HG02571 (cell line): ENCODE measurements around the gene HS3ST2.
"Not testable (repeated sequence)": the region's sequence is repeated elsewhere in the genome, so short reads cannot be mapped to it uniquely, and the experiment has no call there.

Experiments used
- ATAC-seq: cut with Tn5 transposase; IDR thresholded peaks from one replicate; pipeline ENCODE4 v1.9.1; 2021; ENCODE audit warnings: mild to moderate bottlenecking, moderate library complexity; ENCODE audit not compliant: unreplicated experiment

Gene HS3ST2

GRCh38 chr16:22928882-22929435 lies 115.0 kb downstream of the HS3ST2 start:
- no peak for ATAC-seq

- no peak for ATAC-seq
These were observed 115.5 kb downstream of the HS3ST2 start for GRCh38 chr16:22929461-22929860.

- ATAC-seq = no peak
These were observed 118.2 kb downstream of the HS3ST2 start for GRCh38 chr16:22932032-22932771.

- no peak for ATAC-seq
These were observed 119.2 kb downstream of the HS3ST2 start for GRCh38 chr16:22933173-22933572.

DNA sequence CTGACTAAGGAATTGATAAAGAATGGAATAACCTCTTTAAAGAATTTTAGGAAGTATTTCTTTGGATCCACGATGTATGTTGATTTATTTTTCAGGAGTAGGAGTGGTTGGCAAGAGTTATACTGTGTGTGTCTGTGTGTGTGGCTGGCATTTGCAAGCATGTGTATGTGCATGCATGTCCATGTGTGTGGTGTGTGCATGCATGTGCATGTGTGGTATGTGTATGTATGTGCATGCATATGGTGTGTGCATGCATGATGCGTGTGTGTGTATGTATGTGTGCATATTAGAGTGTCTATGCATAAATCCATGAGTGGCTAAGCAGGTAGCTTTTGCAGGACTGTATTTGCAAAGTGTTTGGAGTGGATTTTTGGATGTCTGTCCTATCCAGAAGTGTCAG lies 120.8 kb downstream of the HS3ST2 start:
- no peak for ATAC-seq

GRCh38 chr16:22937169-22937568 lies 123.2 kb downstream of the HS3ST2 start:
- ATAC-seq = no peak

GRCh38 chr16:22938647-22939046 lies 124.7 kb downstream of the HS3ST2 start:
- ATAC-seq = no peak

GRCh38 chr16:22939744-22940363 lies 125.9 kb downstream of the HS3ST2 start:
- not testable (repeated sequence) for ATAC-seq

GRCh38 chr16:22941970-22942501 lies 128.1 kb downstream of the HS3ST2 start:
- ATAC-seq = no peak

- ATAC-seq = no peak
These were observed 128.8 kb downstream of the HS3ST2 start for GRCh38 chr16:22942811-22943210.

DNA sequence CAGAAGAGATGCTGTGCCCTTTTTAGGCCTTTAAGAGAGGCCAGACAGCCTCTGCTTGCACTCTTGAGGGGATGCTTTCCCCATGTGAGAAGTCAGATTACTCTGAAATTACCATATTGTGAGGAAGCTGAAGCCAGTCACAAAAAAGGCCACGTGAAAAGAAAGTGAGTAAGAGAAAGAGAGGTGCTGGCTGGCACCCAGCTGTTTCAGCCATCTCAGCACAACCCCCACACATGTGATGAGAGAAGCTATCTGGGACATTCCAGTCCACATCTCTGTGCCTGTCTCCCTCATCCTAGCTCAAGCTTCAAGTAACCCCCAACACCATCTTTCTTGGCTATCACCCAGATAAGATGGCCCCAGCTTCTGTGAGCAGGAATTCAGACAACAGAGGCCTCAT lies 131.4 kb downstream of the HS3ST2 start:
- no peak for ATAC-seq

DNA sequence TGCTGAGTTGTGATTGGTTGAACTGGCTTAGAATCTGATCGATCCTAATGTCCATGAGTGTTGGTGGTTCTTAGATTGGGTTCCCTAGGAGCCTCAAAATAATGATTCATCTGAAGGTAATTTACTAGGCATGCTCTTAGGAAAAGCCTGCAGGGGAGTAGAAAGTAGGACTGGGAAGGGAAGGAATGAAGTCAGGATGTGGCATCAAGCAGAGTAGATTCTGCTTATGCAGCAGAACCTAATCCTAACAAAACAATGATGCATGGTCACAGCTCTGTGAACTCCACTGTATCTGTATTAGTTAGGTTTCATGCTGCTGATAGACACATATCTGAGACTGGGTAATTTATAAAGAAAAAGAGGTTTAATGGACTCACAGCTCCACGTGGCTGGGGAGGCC lies 132.5 kb downstream of the HS3ST2 start:
- ATAC-seq = no peak

DNA sequence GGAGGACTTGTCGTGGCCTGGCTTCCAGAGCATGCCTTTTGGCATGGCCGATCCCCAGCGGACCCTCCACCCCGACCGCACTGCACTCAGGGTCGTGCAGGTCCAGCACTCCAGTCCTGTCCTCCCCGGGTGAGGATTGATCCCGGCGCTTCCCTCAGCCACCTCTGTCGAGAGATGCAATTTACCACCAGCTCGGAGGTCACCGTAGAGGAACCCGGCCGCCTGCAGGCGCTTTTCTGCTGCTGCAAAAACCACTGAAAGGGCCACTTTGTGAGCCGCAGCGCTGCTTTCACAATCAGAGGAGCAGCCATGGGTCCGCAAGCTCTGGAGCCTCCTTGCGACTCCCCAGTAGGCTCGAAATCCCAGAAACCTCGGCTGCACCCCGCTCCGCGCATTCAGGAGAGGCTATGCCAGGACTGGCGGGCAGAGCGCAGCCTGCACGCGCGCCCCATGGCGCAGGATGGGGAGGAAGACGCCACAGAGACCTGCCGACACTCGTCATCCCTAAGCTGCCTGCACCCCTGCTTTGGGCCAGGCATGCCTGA lies 134.2 kb downstream of the HS3ST2 start:
- ATAC-seq = no peak

DNA sequence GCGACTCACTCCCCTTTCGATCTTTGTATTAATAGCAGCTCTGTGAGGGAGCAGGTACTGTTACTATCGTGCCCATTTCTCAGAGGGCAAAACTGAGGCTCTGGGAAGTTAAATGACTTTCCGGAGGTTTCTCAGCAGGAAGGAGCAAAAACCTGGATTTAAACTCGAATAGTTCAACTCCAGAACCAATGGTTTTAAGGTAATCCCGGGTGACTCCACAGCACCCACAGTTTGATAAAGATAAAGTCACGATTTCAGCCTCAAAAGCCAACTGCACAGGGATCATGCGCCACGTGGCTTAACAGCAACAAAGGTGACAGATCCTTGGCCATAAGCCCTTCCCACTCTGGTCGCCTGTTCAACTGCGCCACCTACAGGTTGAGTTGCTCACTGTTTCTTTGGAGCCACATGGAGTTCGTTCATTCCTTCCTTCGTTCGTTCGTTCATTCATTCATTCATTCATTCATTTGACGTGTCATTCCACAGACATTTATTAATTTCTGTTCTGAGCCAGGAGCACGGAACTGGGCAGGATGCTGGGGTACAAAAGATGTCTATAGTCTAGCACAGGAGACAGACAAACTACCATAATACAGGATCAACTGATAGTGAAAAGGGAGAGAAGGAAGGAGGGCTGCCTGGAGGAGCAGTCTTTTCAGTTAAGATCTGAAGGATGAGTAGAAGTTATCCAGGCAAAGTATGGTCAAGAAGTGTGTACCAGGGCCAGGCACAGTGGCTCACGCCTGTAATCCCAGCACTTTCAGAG lies 134.8 kb downstream of the HS3ST2 start:
- no peak for ATAC-seq

DNA sequence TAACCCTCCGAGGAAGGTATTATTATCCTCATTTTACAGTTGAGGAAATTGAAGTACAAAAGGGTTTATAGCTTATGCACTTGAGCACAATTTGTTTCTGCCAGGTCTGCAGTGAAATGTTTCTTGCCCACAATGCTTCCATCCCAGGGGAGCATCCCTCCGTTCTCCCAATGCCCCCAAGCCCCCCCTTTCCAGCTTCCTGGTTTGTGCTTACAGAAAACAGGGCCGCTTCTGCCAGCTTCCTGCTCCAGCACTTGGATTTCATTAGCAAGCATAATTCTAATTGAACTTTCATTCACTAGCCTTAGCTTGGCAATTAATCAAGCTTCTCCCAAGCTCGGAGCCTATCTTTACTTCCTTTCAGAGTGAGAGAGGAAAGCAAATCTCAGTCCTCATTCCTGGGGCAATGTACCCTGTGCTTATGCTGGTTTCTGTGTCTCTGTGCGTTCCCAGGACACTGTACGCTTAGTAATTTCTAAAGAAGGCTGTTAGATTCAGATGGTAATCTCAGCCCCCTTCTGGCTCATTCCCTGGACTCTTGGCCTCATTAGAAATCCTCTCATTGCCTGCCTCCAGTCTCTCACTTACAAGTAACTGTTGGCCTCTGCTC lies 141.6 kb downstream of the HS3ST2 start:
- no peak for ATAC-seq

GRCh38 chr16:22961206-22961605 lies 147.2 kb downstream of the HS3ST2 start:
- no peak for ATAC-seq

- no peak for ATAC-seq
These were observed 148.9 kb downstream of the HS3ST2 start for GRCh38 chr16:22962905-22963304.
